ENCODE measurements around the gene TMEM170B.
A peak's percentile ranks its signal among the peaks of the same experiment; 100 is the strongest.

TMEM170B gene

DNA sequence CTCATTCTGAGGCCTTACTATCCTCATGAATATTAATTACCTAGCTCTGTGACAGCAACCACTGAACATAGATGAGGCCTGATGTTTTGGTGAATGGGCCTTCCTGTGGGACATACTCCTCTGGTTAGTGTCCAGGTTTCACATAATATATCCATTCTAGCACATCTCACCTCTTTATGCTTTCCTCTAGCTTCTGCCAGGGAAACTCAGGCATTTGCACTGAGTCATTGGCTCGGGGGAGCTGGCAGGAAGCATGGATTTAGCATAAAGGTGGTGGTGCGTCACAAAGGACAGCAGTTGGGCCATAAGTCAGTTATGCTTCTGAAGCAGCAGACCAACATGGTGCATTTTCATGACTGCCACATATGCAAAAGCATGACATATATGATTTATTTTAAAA, 37.5 kb upstream of the TMEM170B start:
- H3K27ac ChIP-seq: no peak overlapping the region
- intact Hi-C loops (cut with DNase I; ENCODE audit: low total_unique reads): no loop called here
- TF ChIP-seq, protein P1, sequence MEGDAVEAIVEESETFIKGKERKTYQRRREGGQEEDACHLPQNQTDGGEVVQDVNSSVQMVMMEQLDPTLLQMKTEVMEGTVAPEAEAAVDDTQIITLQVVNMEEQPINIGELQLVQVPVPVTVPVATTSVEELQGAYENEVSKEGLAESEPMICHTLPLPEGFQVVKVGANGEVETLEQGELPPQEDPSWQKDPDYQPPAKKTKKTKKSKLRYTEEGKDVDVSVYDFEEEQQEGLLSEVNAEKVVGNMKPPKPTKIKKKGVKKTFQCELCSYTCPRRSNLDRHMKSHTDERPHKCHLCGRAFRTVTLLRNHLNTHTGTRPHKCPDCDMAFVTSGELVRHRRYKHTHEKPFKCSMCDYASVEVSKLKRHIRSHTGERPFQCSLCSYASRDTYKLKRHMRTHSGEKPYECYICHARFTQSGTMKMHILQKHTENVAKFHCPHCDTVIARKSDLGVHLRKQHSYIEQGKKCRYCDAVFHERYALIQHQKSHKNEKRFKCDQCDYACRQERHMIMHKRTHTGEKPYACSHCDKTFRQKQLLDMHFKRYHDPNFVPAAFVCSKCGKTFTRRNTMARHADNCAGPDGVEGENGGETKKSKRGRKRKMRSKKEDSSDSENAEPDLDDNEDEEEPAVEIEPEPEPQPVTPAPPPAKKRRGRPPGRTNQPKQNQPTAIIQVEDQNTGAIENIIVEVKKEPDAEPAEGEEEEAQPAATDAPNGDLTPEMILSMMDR (IDR thresholded peaks at IDR 0.05): no peak
- no peaks in the 10 kb centered on the region for H3K36me3 ChIP-seq
- peaks cover 0 to 14% (median 5%) of the 10 kb centered on the region in 4 donors for H3K4me1 ChIP-seq
- DNase-seq: no peak
- H3K9me3 ChIP-seq: no peaks in the 10 kb centered on the region
- no peaks in the 10 kb centered on the region for H3K27me3 ChIP-seq
- no peak overlapping the region for H3K4me3 ChIP-seq

DNA sequence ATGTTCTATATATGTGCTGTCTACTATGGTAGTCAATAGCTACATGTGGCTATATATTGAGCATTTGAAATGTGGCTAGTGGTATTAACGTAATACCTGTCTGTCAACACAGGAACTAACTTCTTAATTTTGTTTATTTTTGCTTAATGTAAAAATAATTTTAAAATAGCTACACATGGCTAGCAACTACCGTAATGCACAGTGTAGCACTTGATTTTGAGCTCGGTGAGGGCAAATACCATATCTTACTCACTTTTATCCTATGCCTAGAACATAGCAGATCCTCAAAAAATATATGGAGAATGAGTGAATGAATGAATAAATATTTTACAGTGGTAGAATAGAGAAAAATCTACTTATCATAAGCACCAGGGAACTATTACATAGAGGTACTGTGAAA, 28.1 kb upstream of the TMEM170B start:
- intact Hi-C loops (cut with DNase I; ENCODE audit: low total_unique reads): no loop called here
- TF ChIP-seq, protein P1 (IDR thresholded peaks at IDR 0.05): no peak
- Histone ChIP-seq H3K36me3 (no peaks in the 10 kb centered on the region), H3K27ac (no peak overlapping the region), H3K27me3 (no peaks in the 10 kb centered on the region), H3K4me3 (no peak overlapping the region), H3K9me3 (no peaks in the 10 kb centered on the region), H3K4me1 (no peaks in the 10 kb centered on the region)
- DNase-seq: no peak

DNA sequence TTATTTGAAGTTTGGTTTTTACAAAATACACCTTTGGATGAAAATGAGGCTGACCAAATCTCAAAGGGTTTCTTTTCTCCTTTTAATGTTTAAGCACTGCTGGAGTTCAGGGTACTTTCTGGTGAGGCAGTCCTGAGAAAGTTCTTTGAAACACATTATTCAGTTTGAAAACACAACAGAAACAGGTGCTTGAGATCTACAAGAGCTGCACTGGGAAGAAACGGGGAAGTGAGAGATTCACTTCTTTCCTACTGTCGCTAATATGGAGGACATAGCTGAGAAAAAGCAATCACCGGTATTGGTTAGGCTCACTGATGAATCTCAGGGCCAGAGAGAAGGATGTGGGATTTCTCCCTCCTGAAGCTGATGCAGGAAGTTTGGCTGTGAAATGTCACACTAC, 22.9 kb upstream of the TMEM170B start:
- no peak for DNase-seq
- TF ChIP-seq, protein P1 (IDR thresholded peaks at IDR 0.05): no peak
- Histone ChIP-seq H3K36me3 (peaks cover 0 to 8% (median 0%) of the 10 kb centered on the region in 3 donors), H3K4me3 (no peak overlapping the region), H3K27ac (no peak overlapping the region), H3K4me1 (no peaks in the 10 kb centered on the region), H3K9me3 (peaks cover 0 to 15% (median 8%) of the 10 kb centered on the region in 3 donors), H3K27me3 (no peaks in the 10 kb centered on the region)
- intact Hi-C loops (cut with DNase I; ENCODE audit: low total_unique reads): no loop called here

- TF ChIP-seq, protein P1 (IDR thresholded peaks at IDR 0.05): no peak
- Histone ChIP-seq H3K27me3 (no peaks in the 10 kb centered on the region), H3K9me3 (peaks cover 0 to 15% (median 8%) of the 10 kb centered on the region in 3 donors), H3K36me3 (peaks cover 0 to 8% (median 0%) of the 10 kb centered on the region in 3 donors), H3K4me1 (no peaks in the 10 kb centered on the region), H3K4me3 (no peak overlapping the region), H3K27ac (no peak overlapping the region)
- intact Hi-C loops (cut with DNase I; ENCODE audit: low total_unique reads): no loop called here
- no peak for DNase-seq
These were observed 21.8 kb upstream of the TMEM170B start for GRCh38 chr6:11515763-11516162.

DNA sequence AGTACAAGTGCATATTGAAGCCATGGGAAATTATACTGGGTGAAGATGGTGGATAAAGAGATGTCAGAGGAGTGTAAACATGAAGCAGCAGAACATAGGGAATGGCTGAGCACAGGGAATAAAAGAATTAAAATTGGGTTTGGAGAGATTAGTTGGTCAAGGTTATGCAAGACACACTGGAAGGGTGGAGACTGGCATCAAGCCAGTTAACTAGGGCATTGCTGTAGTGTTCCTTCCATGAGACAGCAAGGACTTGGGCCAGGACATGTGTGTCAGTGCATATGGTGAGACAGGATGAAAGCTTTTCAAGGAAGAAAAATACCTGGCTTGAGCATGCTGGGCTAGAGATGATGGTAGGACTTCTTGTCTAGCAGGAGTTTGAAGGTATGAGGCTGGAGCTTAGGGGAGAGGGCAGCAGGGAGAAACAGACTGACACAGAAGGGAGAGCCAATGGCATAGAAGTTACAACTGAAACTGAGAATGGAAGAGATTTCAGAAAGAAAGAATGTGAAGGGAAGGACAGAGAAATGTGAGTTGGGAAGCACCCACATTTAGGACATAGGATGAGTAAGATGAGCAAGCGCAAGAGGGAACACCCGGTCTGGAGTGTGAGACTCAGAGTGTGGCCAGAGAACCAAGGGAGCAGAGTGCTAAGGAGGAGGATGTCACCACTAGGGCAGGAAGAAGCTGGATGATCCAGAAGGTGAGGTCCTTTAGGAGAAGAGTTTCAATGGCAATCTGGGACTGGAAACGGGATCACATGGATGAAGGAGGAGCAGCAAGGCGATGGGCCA, 14.5 kb upstream of the TMEM170B start:
- H3K9me3 ChIP-seq: peaks cover 0 to 7% (median 0%) of the 10 kb centered on the region in 3 donors
- peak in 1 of 2 donors; percentile 52 for DNase-seq

More for the DNA sequence above, 14.5 kb upstream of the TMEM170B start:
- intact Hi-C loops (cut with DNase I; ENCODE audit: low total_unique reads): no loop called here
- TF ChIP-seq, protein P1 (IDR thresholded peaks at IDR 0.05): no peak
- Histone ChIP-seq H3K27me3 (no peaks in the 10 kb centered on the region), H3K4me3 (no peak overlapping the region), H3K27ac (no peak overlapping the region), H3K36me3 (no peaks in the 10 kb centered on the region), H3K4me1 (no peaks in the 10 kb centered on the region)

All from tibial artery (tissue), 4 donors.